Keratinocyte (primary cell): ENCODE data around the gene ANKZF1. TPM values are rescaled to one million over a fixed set of nuclear protein-coding genes. Genes with fewer than 3 reads are reported as not detected.

Source experiments
- DNase-seq: peaks from one replicate; pipeline ENCODE4 v3.0.0-alpha.2; 2011; ENCODE audit warnings: low read depth, missing footprints, low spot score
- FAIRE-seq: peaks from 2 replicates; lab custom pipeline; 2011; peaks lifted over from hg19 to GRCh38; lab: Jason Lieb, UNC
- H2AFZ ChIP-seq: 2 replicates; pipeline ENCODE4 v1.6.0; 2012; ENCODE audit warnings: low read length, control low read depth, inconsistent platforms; ENCODE audit not compliant: control insufficient read depth
- H3K27ac ChIP-seq: 2 replicates; pipeline ENCODE4 v1.5.1; 2011; ENCODE audit warnings: low read length; ENCODE audit not compliant: control insufficient read depth, insufficient read depth
- H3K27me3 ChIP-seq: 3 replicates; pipeline ENCODE4 v1.6.0; 2011; ENCODE audit warnings: low read length; ENCODE audit not compliant: control insufficient read depth, insufficient read depth; ENCODE audit errors: extremely low read depth
- H3K36me3 ChIP-seq, 2 experiments: 2 replicates in 1 of 2; 3 replicates in 1 of 2; pipeline ENCODE4 v1.5.1; 2011; ENCODE audit warnings: low read length in 2 of 2, mild to moderate bottlenecking in 1 of 2; ENCODE audit not compliant: control insufficient read depth in 2 of 2, insufficient read depth in 2 of 2; ENCODE audit errors: extremely low read depth in 1 of 2
- H3K4me1 ChIP-seq: 3 replicates; pipeline ENCODE4 v1.5.1; 2011; ENCODE audit warnings: low read length; ENCODE audit not compliant: control insufficient read depth, insufficient read depth; ENCODE audit errors: extremely low read depth
- H3K4me2 ChIP-seq: 3 replicates; pipeline ENCODE4 v1.6.0; 2011; ENCODE audit warnings: low read depth, low read length; ENCODE audit not compliant: control insufficient read depth, insufficient read depth; ENCODE audit errors: extremely low read depth
- H3K4me3 ChIP-seq, 3 experiments: fragments of 200-600 bp in 1 of 3; sonication (generic) in 1 of 3; 2 replicates in 2 of 3; 3 replicates in 1 of 3; pipeline ENCODE4 v1.5.1; 2011 to 2016; ENCODE audit warnings: low read length in 3 of 3, mild to moderate bottlenecking in 3 of 3, control low read depth in 2 of 3, inconsistent platforms in 1 of 3, low read depth in 1 of 3, mixed read lengths in 1 of 3, mixed run types in 1 of 3, moderate library complexity in 1 of 3; ENCODE audit not compliant: control insufficient read depth in 2 of 3, insufficient read depth in 2 of 3; ENCODE audit errors: extremely low read depth in 1 of 3
- H3K79me2 ChIP-seq: 2 replicates; pipeline ENCODE4 v1.6.0; 2012; ENCODE audit warnings: low read length; ENCODE audit not compliant: control insufficient read depth, insufficient read depth
- H3K9ac ChIP-seq: 3 replicates; pipeline ENCODE4 v1.6.0; 2011; ENCODE audit warnings: low read length; ENCODE audit not compliant: control insufficient read depth, insufficient read depth; ENCODE audit errors: extremely low read depth
- H3K9me1 ChIP-seq: 3 replicates; pipeline ENCODE4 v1.6.0; 2011; ENCODE audit warnings: low read length; ENCODE audit not compliant: control insufficient read depth, insufficient read depth; ENCODE audit errors: extremely low read depth
- H3K9me3 ChIP-seq: 2 replicates; pipeline ENCODE4 v1.5.1; 2012; ENCODE audit warnings: low read depth, low read length; ENCODE audit not compliant: control insufficient read depth
- H4K20me1 ChIP-seq: 3 replicates; pipeline ENCODE4 v1.6.0; 2011; ENCODE audit warnings: low read length; ENCODE audit not compliant: control insufficient read depth, insufficient read depth; ENCODE audit errors: extremely low read depth
- EZH2 ChIP-seq: IDR thresholded peaks from one replicate; pipeline ENCODE4 v1.6.1; 2012; ENCODE audit warnings: inconsistent platforms, mild to moderate bottlenecking, low read length, moderate library complexity
- dilution Hi-C: fragments of 300-500 bp; cut with MboI; formaldehyde crosslinking; loops from one replicate; pipeline ENCODE4 v1.7.0; 2020; ENCODE audit warnings: low sequenced_read_pairs; ENCODE audit not compliant: extremely low pct_ligation_motif_present
- polyA plus RNA-seq, 5 experiments: library from polyadenylated mRNA; depleted of rRNA in 3 of 5; stranded (reverse) in 3 of 5; stranded (forward) in 1 of 5; unstranded in 1 of 5; fragments of >200 nt; gene quantifications; 1 replicate in 1 of 5; 2 replicates in 3 of 5; 3 replicates in 1 of 5; pipeline versions ENCODE4 v1.2.1 to v1.2.3, GENCODE V29; 2011 to 2012; ENCODE audit warnings: missing spikeins in 2 of 5, low read depth in 1 of 5, low replicate concordance in 1 of 5
- TF ChIP-seq, protein P1 (sequence below), 3 experiments: IDR thresholded peaks in 1 of 3; conservative IDR thresholded peaks in 1 of 3; optimal IDR thresholded peaks in 1 of 3; 2 replicates in 2 of 3; 3 replicates in 1 of 3; pipeline versions ENCODE3 to v1.5.1; 2011; ENCODE audit warnings: low read length in 3 of 3, mild to moderate bottlenecking in 3 of 3, moderate library complexity in 2 of 3, control low read depth in 1 of 3, inconsistent platforms in 1 of 3; ENCODE audit not compliant: insufficient read depth in 2 of 3; ENCODE audit errors: extremely low read depth in 1 of 3

ANKZF1 gene
- polyA plus RNA-seq, 1 donor (not counting 4 experiments of a cell fraction or from before 2014, with no cell fraction given), result 35.1 TPM

DNA sequence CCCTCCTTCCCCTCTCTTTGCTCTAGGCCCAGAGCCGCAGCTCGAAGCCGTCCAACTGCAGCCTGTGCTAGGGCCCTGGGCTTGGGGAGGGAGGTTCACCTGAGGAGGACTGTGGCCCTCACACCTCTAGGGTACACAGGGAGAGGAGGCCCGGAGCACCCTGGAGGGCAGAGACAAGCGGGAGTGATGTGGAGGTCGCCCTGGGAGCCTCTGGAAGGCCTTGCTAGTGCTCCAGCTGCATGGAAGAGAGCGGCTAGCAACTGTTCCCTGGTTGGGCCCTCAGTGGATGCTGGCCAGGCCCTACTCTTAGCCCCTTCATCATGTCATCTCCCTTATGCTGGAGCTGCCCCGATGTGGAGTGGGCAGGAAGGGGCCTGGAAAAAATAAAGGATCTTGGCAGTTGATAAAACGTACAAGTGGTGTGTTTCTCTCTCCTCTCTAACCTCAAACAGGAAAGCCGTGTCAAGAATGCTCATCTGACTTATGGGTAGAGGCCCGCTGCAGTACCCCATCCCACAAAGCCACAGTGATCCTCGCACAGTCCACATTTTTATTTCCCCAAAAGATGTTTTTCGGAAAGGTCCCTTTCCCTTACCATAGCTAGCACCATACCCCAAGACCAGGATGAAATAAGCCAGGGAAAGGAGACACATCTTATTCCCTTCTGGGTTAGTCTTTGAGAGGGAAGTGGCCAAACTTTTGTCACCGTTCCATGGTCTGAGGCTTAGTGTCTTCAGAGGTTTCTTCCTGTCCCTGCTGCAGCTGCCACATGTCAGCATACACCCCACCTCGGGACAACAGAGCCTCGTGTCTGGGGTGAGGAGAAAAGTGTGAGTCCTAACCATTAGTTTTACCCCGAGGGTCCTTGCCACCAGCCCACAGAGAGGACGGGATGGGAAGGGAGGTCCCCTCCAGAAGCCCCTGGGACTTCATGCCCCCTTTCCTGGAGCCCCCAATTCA lies 20.1 kb upstream of the ANKZF1 start:
- Histone ChIP-seq H3K4me3 (no peak overlapping the region), H3K9me1 (no peaks in the 10 kb centered on the region), H3K4me2 (no peak overlapping the region), H3K36me3 (peaks cover 23 to 25% of the 10 kb centered on the region in 2 experiments), H3K27ac (no peak overlapping the region), H2AFZ (no peak overlapping the region), H3K4me1 (peaks cover 16% of the 10 kb centered on the region), H4K20me1 (no peaks in the 10 kb centered on the region), H3K9me3 (no peaks in the 10 kb centered on the region), H3K79me2 (no peaks in the 10 kb centered on the region), H3K9ac (no peak overlapping the region), H3K27me3 (no peaks in the 10 kb centered on the region)
- TF ChIP-seq EZH2, result no peak
- TF ChIP-seq, protein P1, sequence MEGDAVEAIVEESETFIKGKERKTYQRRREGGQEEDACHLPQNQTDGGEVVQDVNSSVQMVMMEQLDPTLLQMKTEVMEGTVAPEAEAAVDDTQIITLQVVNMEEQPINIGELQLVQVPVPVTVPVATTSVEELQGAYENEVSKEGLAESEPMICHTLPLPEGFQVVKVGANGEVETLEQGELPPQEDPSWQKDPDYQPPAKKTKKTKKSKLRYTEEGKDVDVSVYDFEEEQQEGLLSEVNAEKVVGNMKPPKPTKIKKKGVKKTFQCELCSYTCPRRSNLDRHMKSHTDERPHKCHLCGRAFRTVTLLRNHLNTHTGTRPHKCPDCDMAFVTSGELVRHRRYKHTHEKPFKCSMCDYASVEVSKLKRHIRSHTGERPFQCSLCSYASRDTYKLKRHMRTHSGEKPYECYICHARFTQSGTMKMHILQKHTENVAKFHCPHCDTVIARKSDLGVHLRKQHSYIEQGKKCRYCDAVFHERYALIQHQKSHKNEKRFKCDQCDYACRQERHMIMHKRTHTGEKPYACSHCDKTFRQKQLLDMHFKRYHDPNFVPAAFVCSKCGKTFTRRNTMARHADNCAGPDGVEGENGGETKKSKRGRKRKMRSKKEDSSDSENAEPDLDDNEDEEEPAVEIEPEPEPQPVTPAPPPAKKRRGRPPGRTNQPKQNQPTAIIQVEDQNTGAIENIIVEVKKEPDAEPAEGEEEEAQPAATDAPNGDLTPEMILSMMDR (optimal IDR thresholded peaks at IDR 0.05 in 1 of 3, IDR thresholded peaks at IDR 0.05 in 1 of 3, conservative IDR thresholded peaks at IDR 0.05 in 1 of 3; ENCODE audit: extremely low read depth in 1 of 3, insufficient read depth in 2 of 3, low read length in 3 of 3), result no peak
- FAIRE-seq (no peak), DNase-seq (no peak)
- dilution Hi-C loops, result no loop called here

DNA sequence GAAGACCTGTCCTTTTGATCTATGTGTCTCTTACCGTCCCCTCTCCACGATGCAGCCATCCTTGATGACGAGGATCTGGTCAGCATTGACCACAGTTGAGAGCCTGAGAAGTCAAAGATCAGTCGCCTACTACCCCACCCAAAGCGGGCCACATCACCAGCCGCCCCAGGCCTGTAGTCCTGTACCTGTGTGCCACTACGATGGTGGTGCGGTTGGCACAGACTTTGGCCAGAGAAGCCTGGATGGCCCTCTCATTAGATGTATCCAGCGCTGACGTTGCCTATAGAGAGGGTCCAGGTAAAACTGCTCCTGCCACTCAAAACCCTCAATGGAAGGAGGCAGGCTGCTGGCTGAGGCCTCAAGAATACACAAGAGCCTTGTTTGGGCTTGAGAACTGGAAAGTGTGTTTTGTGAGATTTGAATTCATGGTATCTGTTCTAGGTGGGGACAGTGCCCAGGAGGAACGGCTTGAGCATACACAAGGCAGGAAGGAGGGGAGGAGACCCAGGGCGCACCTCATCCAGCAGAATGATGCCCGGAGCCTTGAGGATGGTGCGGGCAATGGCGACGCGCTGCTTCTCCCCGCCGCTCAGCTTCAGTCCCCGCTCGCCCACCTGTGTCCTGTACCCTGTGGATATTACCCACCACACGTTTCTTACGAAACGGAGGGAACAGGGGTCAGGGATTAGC lies 19.3 kb upstream of the ANKZF1 start:
- dilution Hi-C loops, result no loop called here
- no peaks in the 10 kb centered on the region for H3K79me2 ChIP-seq
- no peak overlapping the region for H3K27ac ChIP-seq
- no peaks in the 10 kb centered on the region for H3K9me1 ChIP-seq
- no peak overlapping the region for H3K4me2 ChIP-seq
- no peaks in the 10 kb centered on the region for H3K27me3 ChIP-seq
- H3K36me3 ChIP-seq, result peaks cover 23 to 29% of the 10 kb centered on the region in 2 experiments
- no peak overlapping the region for H3K9ac ChIP-seq
- FAIRE-seq, result no peak
- TF ChIP-seq, protein P1 (optimal IDR thresholded peaks at IDR 0.05 in 1 of 3, IDR thresholded peaks at IDR 0.05 in 1 of 3, conservative IDR thresholded peaks at IDR 0.05 in 1 of 3; ENCODE audit: extremely low read depth in 1 of 3, insufficient read depth in 2 of 3, low read length in 3 of 3), result no peak
- no peak for TF ChIP-seq EZH2
- H3K4me3 ChIP-seq, result no peak overlapping the region
- no peaks in the 10 kb centered on the region for H3K9me3 ChIP-seq
- no peak for DNase-seq
- no peak overlapping the region for H2AFZ ChIP-seq
- H4K20me1 ChIP-seq, result no peaks in the 10 kb centered on the region
- H3K4me1 ChIP-seq, result peaks cover 16% of the 10 kb centered on the region
